Fibroblast of villous mesenchyme (primary cell): ENCODE results near the gene DOCK8. TPM values are rescaled to one million over a fixed set of nuclear protein-coding genes. Genes with fewer than 3 reads are reported as not detected.

Source experiments
- DNase-seq: peaks from one replicate; pipeline ENCODE4 v3.0.0-alpha.2; 2010; ENCODE audit warnings: low read depth
- H3K4me3 ChIP-seq: 2 replicates; pipeline ENCODE4 v1.5.1; 2011; ENCODE audit warnings: low read depth, mild to moderate bottlenecking, low read length
- total RNA-seq: library from RNA; depleted of rRNA; stranded (reverse); fragments of >200 nt; gene quantifications from 2 replicates; pipeline ENCODE4 v1.2.3, GENCODE V29; 2012
- TF ChIP-seq, protein P1 (sequence below): IDR thresholded peaks from 2 replicates; pipeline ENCODE4 v1.5.1; 2012; ENCODE audit warnings: low read depth, mild to moderate bottlenecking, low read length; ENCODE audit not compliant: insufficient read depth

Gene DOCK8
- total RNA-seq, 1 donor: 2.6 TPM

DNA sequence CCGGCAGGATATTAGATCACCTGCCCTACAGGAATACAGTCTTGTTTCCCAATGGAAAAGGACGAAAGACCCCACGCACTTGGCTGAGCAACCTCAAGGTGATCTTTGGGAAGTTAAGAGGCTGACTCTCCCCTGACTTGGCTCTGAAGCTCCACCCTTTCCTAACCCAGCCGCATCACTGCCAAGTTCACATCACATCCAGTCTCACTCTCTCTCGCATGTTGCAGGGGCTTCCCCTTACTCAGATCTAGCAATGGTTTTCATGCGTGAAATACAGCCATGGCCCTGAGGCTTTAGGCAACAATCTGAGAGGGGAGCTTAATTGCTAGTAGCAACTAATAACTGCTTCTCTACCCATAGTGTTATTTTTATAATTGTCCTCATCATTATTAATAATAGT is 211.6 kb downstream of the DOCK8 start:
- TF ChIP-seq, protein P1, sequence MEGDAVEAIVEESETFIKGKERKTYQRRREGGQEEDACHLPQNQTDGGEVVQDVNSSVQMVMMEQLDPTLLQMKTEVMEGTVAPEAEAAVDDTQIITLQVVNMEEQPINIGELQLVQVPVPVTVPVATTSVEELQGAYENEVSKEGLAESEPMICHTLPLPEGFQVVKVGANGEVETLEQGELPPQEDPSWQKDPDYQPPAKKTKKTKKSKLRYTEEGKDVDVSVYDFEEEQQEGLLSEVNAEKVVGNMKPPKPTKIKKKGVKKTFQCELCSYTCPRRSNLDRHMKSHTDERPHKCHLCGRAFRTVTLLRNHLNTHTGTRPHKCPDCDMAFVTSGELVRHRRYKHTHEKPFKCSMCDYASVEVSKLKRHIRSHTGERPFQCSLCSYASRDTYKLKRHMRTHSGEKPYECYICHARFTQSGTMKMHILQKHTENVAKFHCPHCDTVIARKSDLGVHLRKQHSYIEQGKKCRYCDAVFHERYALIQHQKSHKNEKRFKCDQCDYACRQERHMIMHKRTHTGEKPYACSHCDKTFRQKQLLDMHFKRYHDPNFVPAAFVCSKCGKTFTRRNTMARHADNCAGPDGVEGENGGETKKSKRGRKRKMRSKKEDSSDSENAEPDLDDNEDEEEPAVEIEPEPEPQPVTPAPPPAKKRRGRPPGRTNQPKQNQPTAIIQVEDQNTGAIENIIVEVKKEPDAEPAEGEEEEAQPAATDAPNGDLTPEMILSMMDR: no peak
- no peak overlapping the region for H3K4me3 ChIP-seq
- DNase-seq: no peak

DNA sequence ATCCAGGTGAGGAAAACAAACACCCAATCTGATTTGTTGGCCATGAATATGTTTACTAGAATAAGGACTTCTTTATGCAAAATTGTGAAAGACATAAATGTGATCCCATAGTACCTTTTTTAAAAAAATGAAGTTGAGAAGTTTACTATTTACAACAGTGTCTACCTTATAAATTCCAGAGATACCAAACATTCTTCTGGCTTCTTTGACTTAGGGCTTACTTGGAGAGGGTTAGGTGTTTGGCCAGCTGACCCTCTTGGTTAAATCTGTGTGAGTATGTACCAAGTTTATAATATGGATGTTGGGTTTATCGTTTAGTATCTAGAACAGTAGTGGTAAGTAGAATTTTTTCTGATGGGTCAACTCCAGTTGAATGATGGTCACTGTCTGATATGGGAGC is 212.3 kb downstream of the DOCK8 start:
- DNase-seq: no peak
- TF ChIP-seq, protein P1: no peak
- no peak overlapping the region for H3K4me3 ChIP-seq

DNA sequence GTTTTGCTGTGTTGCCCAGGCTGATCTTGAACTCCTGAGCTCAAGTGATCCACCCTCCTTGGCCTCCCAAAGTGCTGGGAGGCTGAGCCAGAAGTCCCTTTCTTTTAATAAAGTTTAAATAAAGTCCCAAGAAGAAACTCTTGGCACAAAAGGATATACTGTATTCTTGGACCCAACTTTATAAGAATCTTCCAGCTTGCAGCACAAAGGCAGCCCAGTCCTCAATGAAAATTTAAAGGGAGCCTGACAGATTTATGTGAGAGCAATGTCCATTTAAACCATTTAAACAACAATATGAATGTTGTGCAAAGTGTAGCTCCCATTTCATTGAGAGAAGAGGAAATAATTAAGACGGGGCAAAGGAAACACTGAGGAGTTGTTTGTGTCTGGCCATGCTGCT is 217.0 kb downstream of the DOCK8 start:
- H3K4me3 ChIP-seq: no peak overlapping the region
- TF ChIP-seq, protein P1: no peak
- no peak for DNase-seq

DNA sequence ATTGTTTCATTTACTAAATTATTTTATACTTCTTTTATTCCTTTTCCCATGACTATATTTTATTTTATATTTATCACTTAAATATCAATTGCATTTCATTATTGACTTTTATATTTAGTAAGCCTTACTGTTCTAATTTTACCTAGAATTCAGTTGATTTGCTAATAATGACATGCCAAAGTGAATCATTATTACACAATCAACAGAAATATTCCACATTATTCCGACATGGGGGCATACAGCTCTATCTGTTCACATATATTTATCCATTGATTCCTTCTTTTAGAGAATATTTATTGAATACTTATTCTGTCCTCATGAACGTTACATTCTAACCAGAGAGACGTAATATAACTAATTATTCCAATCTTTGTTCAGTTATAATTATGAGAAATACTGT is 221.8 kb downstream of the DOCK8 start:
- TF ChIP-seq, protein P1: no peak
- no peak for DNase-seq
- H3K4me3 ChIP-seq: no peak overlapping the region

DNA sequence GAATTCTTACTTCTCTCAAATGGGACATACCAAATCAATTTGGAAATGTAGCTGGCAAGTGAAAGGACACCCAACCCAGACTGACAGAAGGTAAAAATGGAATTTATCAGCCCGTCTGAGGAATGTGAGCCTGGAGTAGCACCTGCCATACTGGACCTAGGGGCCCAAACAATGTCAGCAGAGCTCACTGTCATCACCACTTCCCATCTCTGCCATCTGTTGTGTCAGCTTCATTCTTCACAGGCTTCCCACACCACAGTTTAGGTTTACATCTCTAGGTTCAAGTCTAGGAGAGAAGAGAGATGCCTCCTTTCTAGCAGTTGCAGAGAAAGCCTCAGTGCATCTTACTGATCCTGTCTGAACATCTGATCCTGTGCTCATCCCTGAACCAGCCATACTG is 222.4 kb downstream of the DOCK8 start:
- TF ChIP-seq, protein P1: no peak
- H3K4me3 ChIP-seq: no peak overlapping the region
- DNase-seq: no peak

DNA sequence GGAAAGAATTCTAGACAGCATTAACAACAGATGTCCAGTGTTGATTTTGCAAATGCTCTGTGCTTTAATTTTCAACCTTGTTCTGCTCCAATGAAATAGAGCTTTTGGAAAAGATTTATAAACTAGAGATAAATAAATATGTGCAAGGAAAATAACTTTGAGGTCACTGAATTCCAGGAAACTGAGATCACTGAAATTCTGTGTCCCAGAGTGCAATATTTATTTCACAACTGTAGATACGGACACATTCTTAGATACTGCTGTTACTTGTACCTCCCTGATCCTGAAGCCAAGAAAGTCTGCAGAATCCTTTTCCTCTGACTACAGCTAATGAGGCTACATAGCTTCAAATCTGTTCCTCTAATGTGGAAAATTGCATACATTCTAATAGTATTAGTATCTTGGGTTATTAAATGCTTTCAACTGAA is 222.9 kb downstream of the DOCK8 start:
- H3K4me3 ChIP-seq: no peak overlapping the region
- peak; percentile 83 for DNase-seq
- TF ChIP-seq, protein P1: no peak

DNA sequence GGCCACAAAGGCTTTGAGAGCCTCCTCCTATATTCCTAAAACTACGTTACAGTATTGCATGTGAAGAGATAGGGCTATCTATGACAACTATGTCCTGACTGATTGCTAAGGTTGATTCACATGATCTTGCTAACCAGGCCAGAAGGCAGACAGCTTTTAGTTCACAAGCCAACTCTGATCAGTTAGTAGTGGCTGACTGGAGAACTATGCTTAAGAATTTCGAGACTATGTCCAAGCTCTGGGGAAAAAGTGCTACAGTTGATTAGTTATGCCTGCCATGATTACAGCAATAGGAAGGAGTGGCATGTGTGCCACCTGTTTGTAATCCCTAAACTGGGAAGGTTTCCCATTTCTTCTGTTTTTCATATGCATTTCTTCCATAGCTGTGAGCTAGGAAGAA is 223.4 kb downstream of the DOCK8 start:
- DNase-seq: peak; percentile 55
- TF ChIP-seq, protein P1: no peak

More for the DNA sequence above, 223.4 kb downstream of the DOCK8 start:
- H3K4me3 ChIP-seq: no peak overlapping the region
